GM04504 (cell line): ENCODE data around the gene ALG8.

Experiments used
- DNase-seq: peaks from one replicate; pipeline ENCODE4 v3.0.0-alpha.2; 2012; ENCODE audit warnings: low read depth

ALG8 gene

DNA sequence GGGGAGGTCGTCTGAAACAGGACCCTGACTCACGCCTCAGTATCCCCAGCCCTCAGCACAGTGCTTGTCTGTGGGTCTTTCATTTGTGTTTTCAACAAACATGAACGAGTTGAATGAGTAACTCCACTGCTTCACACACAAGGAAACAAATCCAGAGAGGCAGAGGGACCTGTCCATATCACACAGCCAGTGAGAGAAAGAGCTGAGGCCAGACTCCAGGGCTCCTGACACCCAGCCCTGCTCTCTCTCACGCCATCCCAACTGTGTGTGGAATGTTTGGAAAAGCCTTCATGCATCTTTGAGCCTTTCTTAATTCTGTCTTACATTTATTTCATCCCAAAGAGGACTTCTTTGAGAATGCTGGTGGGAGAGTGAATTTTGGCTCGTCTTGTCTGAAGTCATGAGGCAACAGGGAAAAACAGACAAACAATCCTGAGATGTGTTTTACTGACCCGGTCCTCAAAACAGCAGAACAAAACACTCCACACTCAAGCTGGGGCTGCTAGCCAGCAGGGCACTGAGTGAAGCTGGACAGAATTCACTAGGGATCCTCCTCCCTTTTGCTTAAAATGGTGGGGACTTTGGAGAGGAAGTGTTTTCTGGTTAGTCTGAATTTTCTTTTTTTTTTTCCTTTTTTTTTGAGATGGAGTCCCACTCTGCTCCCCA, 19.7 kb upstream of the ALG8 start:
- no peak for DNase-seq

- no peak for DNase-seq
Observed at GRCh38 chr11:78156127-78156844, 16.9 kb upstream of the ALG8 start.

DNA sequence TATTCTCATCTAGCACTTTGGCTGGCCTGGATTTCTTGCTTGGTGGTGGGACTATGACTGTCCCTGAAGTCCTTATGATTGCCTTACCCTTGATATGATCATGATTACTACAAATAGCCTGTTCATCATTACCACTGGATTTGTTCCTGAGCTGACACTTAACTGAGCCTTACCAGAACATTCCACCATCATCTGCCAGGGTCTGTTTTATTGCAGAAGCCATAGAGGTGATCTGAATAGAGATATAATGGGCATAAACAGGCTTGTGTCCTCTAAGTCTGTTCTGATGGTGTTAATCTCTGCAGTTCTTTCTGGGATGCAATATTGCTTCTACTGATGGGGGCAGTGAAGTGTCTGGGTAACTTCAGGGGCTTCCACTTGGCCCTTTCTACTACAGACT, 12.4 kb upstream of the ALG8 start:
- no peak for DNase-seq

DNA sequence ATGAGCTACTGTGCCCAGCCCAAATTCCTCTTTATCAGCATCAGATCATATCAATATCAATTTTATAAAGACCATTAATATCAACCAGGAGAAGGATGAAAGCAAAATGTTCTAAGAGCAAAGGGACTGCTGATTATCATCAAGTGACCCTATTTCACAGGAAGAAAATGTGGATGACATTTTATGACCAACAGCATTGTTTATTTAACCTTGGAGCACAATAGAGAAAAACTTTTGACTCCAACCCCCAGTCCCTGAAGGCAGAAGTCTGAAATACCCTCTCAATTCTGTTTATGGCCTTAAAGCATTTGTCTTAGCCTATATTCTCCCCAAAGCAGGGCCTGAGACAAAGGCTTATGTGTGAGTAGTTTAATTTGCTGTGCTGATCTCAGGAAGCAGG, 11.3 kb upstream of the ALG8 start:
- DNase-seq: no peak

- no peak for DNase-seq
Observed at GRCh38 chr11:78150346-78150745, 10.9 kb upstream of the ALG8 start.

DNA sequence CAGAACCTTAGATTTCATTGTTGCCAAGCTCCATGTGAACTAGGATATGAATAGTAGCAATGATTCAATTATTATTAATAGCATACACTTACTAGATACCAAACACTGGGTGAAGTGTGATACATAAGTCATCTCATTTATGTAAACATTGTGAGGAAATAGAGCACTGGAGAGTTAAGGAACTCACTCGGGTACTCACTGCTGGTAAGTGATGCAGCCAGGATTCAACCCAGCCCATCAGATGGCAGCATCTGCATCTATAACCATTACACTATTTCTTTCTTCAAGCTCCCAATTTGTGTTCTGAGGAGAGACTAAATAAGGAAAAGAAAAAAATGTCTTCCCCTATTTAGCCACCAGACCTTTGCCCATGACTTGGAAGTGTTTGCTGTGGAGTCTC, 10.2 kb upstream of the ALG8 start:
- DNase-seq: no peak

DNA sequence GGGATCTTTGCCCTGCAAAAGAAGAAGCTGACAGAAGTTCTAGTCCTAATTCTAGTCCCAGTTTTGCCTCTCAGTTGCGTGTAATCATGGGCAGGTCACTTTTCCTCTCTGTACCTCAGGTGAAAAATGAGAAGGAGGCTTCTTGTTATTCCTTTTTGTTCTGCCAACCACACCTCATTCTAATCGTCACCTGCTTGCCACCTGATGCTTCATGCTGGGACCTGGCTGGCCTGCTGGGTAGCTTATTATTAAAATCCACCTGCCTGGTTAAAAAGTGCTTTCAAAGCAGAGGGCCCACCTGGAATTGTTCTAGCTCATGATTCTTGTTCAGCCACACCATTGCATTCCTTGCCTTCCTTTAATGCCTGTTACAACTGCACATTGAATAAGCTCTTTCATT, 8.4 kb upstream of the ALG8 start:
- no peak for DNase-seq

GRCh38 chr11:78145511-78146025, 6.1 kb upstream of the ALG8 start:
- DNase-seq: no peak

DNA sequence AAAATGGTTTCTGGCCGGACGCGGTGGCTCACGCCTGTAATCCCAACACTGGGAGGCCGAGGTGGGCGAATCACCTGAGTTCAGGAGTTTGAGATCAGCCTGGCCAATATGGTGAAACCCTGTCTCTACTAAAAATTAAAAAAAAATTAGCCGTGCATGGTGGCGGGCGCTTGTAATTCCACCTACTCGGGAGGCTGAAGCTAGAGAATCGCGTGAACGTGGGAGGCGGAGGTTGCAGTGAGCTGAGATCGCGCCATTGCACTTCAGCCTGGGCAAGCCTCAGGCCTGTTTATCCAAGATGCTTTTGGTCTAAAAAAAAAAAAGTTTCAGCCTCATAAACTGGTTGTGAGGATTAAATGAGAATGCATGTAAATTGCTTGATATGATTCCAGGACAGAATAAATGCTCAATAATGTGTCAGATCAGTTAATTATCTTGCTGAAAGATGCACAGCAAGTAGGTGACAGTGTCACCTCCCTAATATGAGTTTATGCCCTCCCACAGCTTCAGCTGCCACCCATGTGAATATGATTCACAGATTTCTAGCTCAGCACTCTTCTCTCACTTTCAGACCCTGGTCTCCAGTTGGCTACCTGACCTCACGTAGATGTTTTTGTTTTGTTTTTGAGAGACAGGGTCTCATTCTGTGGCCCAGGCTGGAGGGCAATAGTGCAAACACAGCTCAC, 1.1 kb upstream of the ALG8 start:
- no peak for DNase-seq

- no peak for DNase-seq
Observed at GRCh38 chr11:78138694-78139421, 568 bp downstream of the ALG8 start.

- DNase-seq: no peak
Observed at GRCh38 chr11:78138291-78138690, 1.1 kb downstream of the ALG8 start.

GRCh38 chr11:78132475-78132874, 7.0 kb downstream of the ALG8 start:
- DNase-seq: no peak

DNA sequence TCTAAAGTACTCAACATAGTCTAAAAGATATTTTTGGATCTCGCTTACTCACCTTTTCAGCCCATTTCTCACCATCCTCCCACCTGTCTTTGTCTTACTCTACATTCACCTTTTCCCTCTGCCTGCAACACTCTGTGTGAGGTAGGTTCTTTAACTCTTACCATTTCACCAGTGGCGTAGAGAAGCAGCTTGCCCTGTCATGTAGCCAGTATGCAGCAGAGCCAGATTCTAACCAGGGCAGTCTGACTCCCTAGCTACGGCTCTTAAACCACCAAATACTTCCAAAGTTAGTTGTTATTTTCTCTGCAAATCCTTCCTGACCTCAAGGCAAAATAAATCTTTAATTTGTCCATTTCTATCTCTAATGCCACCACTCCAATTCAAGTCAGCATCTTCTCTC, 7.5 kb downstream of the ALG8 start:
- no peak for DNase-seq

DNA sequence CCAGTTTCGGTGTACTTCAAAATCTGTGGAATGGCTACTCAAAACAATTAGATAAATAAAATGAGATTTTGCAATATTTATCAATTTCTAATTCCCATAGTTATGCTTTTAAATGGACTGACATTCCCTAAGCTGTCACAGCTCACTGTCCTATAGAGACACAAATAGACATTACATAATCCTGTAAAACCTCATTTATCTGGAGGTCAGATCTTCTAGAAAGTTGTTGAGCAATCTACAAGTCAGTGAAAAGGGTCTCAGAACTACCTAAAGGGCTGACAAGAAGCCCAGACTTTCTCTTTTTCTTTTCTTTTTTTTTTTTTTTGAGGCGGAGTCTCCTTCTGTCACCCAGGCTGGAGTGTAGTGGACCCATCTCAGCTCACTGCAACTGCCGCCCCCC, 12.0 kb downstream of the ALG8 start:
- no peak for DNase-seq

- DNase-seq: no peak
Observed at GRCh38 chr11:78112582-78113275, 26.7 kb downstream of the ALG8 start.

GRCh38 chr11:78111298-78111697, 28.1 kb downstream of the ALG8 start:
- DNase-seq: no peak

DNA sequence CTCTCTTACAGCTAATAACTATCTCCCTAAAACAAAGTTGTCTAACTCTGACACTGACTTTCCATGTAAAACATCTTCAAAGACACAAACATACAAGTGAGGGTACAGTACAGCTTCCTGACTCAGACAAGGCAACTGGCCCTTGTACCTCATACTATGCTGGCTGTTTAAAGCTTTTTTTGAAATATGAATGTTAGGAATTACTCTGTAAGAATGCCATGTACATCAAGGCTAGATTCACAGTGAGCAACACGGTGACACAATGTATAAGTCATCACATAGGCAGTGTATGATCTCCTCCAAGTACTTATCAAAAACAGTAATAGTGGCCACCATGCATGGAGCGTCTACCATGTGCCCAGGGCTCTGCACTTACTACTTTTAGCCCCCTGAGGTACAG, 28.6 kb downstream of the ALG8 start:
- DNase-seq: no peak

GRCh38 chr11:78110351-78110750, 29.1 kb downstream of the ALG8 start:
- no peak for DNase-seq

- DNase-seq: no peak
Observed at GRCh38 chr11:78109081-78110015, 30.1 kb downstream of the ALG8 start.

- DNase-seq: no peak
Observed at GRCh38 chr11:78100676-78101472, 38.6 kb downstream of the ALG8 start.
